M059J (cell line): ENCODE measurements around the gene ARFGAP1. TPM values are rescaled to one million over a fixed set of nuclear protein-coding genes. Genes with fewer than 3 reads are reported as not detected.

Experiments
- DNase-seq: peaks from one replicate; pipeline ENCODE4 v3.0.0-alpha.2; 2012; ENCODE audit warnings: low read depth
- total RNA-seq: library from RNA; depleted of rRNA; stranded (reverse); fragments of >200 nt; shearing (Covaris generic); gene quantifications from 2 replicates; pipeline ENCODE4 v1.2.3, GENCODE V29; 2014

ARFGAP1 gene
- total RNA-seq, 1 experiment from 2014 or later: 78.1 TPM

DNA sequence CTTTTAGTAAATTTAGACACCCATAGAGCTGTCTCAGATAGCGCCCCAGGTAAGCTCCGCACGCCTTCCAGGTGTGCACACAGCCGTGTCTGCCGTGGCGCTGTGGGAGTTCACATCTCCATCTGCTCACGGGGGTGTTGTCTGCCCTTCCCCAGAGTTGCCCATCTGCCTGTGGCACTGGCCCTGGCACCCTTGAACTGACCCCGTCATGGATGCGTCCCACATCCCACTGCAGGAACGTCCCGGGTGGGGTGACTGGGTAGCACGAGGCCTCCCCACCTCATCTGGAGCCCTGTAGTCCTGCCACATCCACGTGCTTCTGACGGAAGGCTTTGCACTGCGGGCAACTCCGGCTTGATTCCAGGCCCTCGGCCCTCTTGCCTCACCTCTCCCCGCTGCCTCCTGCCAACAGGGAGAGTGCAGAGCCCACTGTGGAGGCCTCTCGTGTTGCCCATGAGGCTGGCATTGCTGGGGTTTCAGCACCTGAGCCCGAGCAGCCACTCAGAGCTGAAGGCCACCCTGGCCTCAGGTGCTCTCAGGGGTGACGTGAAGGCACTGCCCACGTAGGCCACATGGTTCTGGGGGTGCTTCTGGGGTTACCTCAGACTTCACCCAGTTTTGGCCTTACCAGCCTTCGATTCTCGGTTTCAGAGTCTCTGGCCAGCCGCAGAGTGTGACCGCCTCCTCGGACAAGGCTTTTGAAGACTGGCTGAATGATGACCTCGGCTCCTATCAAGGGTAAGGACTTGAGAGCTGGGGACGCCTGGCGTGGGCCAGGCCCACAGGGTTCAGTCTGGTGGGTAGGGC lies 5.1 kb downstream of the ARFGAP1 start:
- DNase-seq: no peak

DNA sequence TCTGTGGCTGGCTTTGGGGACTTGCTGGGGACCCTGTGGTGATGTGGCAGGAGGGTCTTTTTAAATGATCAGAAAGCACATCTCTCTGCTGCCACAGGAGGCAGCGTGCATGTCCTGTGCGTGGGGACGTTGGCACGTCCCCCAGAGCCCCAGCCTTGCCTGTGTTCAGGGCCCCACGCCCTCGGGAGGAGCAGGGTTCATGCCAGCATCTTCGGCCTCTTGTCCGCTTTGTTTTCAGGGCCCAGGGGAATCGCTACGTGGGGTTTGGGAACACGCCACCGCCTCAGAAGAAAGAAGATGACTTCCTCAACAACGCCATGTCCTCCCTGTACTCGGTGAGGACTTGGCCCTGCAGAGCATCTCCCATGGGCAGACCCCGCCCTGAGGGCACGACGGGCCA lies 6.0 kb downstream of the ARFGAP1 start:
- DNase-seq: no peak

GRCh38 chr20:63279931-63280330 lies 7.3 kb downstream of the ARFGAP1 start:
- DNase-seq: no peak

DNA sequence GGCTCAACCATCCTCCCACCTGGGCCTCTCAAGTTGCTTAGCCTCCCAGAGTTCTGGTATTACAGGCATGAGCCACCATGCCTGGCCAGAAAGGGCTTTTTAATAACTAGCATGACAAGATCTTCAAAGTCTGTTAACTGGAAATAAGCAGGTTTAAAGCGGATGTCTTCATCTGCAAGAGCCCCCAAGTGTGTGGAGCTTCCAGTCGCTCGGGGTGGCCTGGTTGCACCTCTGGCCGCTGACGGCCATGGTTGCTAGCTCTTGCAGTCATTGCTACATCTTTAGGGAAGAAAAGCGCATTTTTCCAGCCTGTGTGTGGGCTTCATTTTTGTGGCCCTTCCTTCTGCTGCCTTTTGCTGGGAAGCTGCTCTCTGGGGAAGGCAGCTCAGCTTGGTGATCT lies 7.8 kb downstream of the ARFGAP1 start:
- DNase-seq: no peak

GRCh38 chr20:63280929-63281545 lies 8.4 kb downstream of the ARFGAP1 start:
- DNase-seq: no peak

- no peak for DNase-seq
These were observed 9.4 kb downstream of the ARFGAP1 start for GRCh38 chr20:63281742-63282665.

GRCh38 chr20:63282946-63283345 lies 10.3 kb downstream of the ARFGAP1 start:
- no peak for DNase-seq

DNA sequence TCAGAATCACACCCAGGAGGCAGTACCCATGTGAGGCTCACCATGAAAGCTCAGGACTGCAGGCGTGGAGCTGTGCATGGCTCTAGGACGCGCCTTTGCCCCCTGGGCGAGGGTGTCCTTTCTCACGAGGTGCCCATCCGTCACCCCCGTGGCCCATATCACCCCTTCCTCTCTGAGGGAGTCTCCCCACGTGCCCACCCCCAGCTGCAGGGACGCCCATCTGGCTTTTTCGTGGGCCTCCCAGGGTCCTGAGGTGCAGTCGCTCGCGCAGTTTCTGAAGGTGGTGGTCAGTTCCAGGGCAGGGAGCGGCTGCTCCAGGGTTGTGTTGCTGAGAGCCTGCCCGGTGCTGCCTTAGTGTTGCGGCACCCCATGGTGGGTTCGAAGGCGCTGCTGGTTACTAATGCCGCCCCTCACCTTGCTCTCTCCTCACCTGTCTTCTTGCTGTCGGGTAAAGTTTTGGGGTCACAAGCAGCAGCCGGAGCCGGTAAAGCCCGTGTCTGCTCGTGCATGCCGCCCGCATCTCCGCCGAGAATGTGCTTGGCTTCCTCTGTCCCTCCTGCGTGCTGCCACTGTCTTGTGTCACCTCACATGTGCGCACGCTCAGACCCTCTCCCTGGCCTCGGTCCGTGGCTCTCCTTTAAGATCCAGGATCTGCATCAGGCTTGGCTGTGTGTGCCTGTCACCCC lies 10.9 kb downstream of the ARFGAP1 start:
- no peak for DNase-seq

DNA sequence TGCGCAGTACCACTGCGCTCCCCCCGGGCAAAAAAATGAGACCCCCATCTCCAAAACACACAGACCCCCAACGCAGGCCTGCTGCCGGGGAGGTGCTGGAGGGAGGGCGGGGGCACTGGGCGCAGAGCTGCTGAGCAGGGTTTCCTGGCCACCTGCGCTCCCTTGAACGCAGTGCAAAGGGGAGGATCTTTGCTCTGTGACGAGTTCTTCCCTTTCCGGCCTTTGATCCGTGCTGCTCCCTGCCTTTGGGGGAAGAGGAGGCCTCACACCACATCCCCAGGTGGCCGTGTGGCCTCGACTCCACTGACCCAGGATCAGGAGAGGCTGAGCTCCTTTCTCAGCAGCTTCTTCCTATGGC lies 11.4 kb downstream of the ARFGAP1 start:
- DNase-seq: no peak

- no peak for DNase-seq
These were observed 11.9 kb downstream of the ARFGAP1 start for GRCh38 chr20:63284544-63284949.

DNA sequence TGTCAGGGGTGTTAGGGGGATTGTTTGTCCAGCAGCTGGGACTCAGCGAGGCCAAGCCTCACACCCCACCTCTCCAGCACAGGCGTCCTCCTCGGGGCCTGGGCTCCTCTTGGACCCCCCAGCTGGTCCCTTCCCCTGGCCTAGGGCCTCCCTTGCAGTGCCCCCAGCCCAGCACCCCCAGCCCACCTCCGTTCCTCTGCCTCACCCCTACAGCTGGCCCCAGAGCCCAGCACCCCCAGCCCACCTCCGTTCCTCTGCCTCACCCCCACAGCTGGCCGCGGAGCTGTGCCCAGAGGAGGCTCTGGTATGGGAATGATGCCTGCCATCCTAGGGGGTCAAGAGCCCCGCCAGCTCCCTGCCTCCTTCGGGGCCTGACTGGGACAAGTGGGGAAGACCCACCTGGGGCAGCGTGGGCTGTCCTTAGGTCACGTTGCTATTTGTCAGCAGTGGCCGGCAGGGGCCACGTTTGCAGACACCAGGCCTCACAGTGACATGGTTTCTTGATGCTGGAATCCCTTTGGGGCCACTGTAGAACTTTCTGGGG lies 12.4 kb downstream of the ARFGAP1 start:
- DNase-seq: no peak

- DNase-seq: no peak
These were observed 13.3 kb downstream of the ARFGAP1 start for GRCh38 chr20:63285636-63286615.

GRCh38 chr20:63286781-63287696 lies 14.4 kb downstream of the ARFGAP1 start:
- DNase-seq: no peak

GRCh38 chr20:63287697-63288580 lies 15.3 kb downstream of the ARFGAP1 start:
- DNase-seq: no peak

DNA sequence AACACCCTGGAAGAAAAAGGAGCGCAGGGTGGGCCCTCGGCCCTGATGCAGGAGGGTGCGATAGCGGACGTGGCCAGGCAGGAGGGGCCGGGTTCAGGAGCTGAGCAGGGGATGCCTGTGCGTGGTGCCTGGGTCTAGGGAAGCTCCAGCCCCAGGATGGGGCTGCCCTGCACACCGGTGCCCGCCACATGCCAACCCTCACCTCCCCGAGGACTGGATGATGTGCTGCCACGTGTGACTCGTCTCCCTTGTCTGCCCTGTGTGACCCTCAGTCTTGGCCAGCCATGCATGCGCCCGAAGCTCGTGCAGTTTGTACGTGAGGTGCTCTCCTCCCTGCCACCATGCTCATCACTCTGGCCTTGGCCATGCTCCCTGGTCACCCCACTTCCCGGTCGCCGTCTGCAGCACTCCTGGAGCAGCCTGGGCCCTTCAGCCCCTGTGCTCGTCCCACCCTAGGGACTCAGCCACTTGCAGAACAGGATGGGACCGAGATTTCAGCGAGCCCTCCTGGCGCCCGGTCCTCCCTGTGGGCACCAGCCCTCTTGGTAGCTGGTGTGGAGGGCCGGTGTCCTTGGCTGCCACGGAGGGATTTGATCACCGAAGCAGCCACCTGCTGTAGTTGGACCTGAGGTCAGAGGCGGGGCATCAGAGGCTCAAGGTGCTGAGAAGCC lies 16.1 kb downstream of the ARFGAP1 start:
- no peak for DNase-seq

GRCh38 chr20:63289311-63290135 lies 16.9 kb downstream of the ARFGAP1 start:
- DNase-seq: no peak
